Heart left ventricle (tissue), 16 donors: ENCODE data around the gene MIER3. TPM values are rescaled to one million over a fixed set of nuclear protein-coding genes. Genes with fewer than 3 reads are reported as not detected.
"Not testable (repeated sequence)": the region's sequence is repeated elsewhere in the genome, so short reads cannot be mapped to it uniquely, and the experiment has no call there.

ENCODE experiments used
- ATAC-seq, 4 donors: fragments of 200-7000 bp; cut with Tn5 transposase; one replicate each; pipeline ENCODE4 v1.9.1; 2020 to 2022; ENCODE audit warnings: moderate library complexity in 4 of 4, mild to moderate bottlenecking in 3 of 4, moderate number of reproducible peaks in 1 of 4
- DNase-seq, 5 donors: peaks; one replicate each; pipeline ENCODE4 v3.0.0-alpha.2; 2020
- H3K27ac ChIP-seq, 12 donors: fragments of 200-600 bp; sonication (generic) in 4 of 12; one replicate each; pipeline versions ENCODE4 v1.5.0 to v1.8.0; 2016 to 2022; ENCODE audit warnings: mild to moderate bottlenecking in 2 of 12
- H3K27me3 ChIP-seq, 9 donors: fragments of 200-600 bp; sonication (generic) in 2 of 9; one replicate each; pipeline versions ENCODE4 v1.5.1 to v1.8.0; 2016 to 2022; ENCODE audit warnings: mild to moderate bottlenecking in 3 of 9
- H3K36me3 ChIP-seq, 9 donors: fragments of 200-600 bp; sonication (generic) in 2 of 9; one replicate each; pipeline versions ENCODE4 v1.5.0 to v1.8.0; 2018 to 2022; ENCODE audit warnings: mild to moderate bottlenecking in 2 of 9
- H3K4me1 ChIP-seq, 12 donors: fragments of 200-600 bp; sonication (generic) in 4 of 12; one replicate each; pipeline versions ENCODE4 v1.5.0 to v1.8.0; 2016 to 2022; ENCODE audit warnings: mild to moderate bottlenecking in 3 of 12
- H3K4me3 ChIP-seq, 12 donors: fragments of 200-600 bp; sonication (generic) in 4 of 12; one replicate each; pipeline versions ENCODE4 v1.5.0 to v1.8.0; 2017 to 2022; ENCODE audit warnings: mild to moderate bottlenecking in 9 of 12, moderate library complexity in 4 of 12
- H3K9me3 ChIP-seq, 12 donors: fragments of 200-600 bp; sonication (generic) in 4 of 12; one replicate each; pipeline versions ENCODE4 v1.5.0 to v1.8.0; 2016 to 2022; ENCODE audit warnings: mild to moderate bottlenecking in 1 of 12
- CTCF ChIP-seq, 12 donors: fragments of 200-600 bp; sonication (generic) in 4 of 12; IDR thresholded peaks; one replicate each; pipeline versions ENCODE4 v1.5.0 to v1.8.0; 2018 to 2022; ENCODE audit warnings: antibody characterized with exemption in 12 of 12, mild to moderate bottlenecking in 5 of 12
- POLR2A ChIP-seq, 2 donors: fragments of 450-650 bp; IDR thresholded peaks; one replicate each; pipeline ENCODE4 v1.6.1; 2017; ENCODE audit warnings: antibody characterized with exemption in 2 of 2, mild to moderate bottlenecking in 2 of 2, moderate library complexity in 2 of 2
- WGBS, 4 donors: extraction: QIAGEN DNeasy Blood & Tissue Kit in 2 of 4; methylation state at CpG; one replicate each; pipeline versions ENCODE4 v1.1.5 to v1.1.7; 2013 to 2018; 5-methylcytosine and 5-hydroxymethylcytosine counted together
- intact Hi-C, 10 donors: fragments of 100-400 bp; cut with DNase I; formaldehyde crosslinking; loops; one replicate each; pipeline versions ENCODE4 v1.11.1 to v1.14.2; 2022
- polyA plus RNA-seq, 2 donors: library from polyadenylated mRNA; stranded (reverse); fragments of 200-250 nt; gene quantifications; one replicate each; pipeline ENCODE4 v1.2.3, GENCODE V29; 2013
- total RNA-seq, 9 donors: library from RNA; depleted of rRNA in 2 of 9; stranded (reverse); fragments of >200 nt in 2 of 9; fragmentation: NEBNext Ultra II Directional in 3 of 9; extraction: Animal tissue kit (Norgen Biotek cat#: 25700) in 3 of 9; gene quantifications; one replicate each; pipeline versions ENCODE4 v1.1.0 to v1.2.4, GENCODE V29; 2016 to 2023
- donor health status: ischemic (EF 13 %, LVEDD 7.1; RV severe dilation, severe dysfunction).
- donor health status: healthy with polysubstance abuse.
- donor health status: DM: no; HTN: yes; CAD: no.
- donor health status: DM: no; HTN: no; CAD: no.
- donor health status: ischemic (EF 25% LVEDD 6.9; RV normal size, moderate dysfunction).
- donor health status: ischemic (EF 25% LVEDD 5.7; RV mildly dilated, moderate dysfunction).
- donor health status: healthy.
- donor health status: DM: yes; HTN: yes; CAD: no.
- donor health status: ischemic (EF 35%, LVEDD 5.7; RV mildly dilated, moderate dysfunction).
- donor health status: nonischemic (EF 11% LVEDD 7.7; RV severe dilation, severe dysfunction).
- donor health status: DM: yes; HTN: yes; CAD: no.
- donor health status: PGD.
- donor health status: ischemic (EF 29% LVEDD 5.4; RV normal size, mild dysfunction).
- donor health status: nonischemic (EF 23%, LVEDD 6.1; RV moderate dilation, normal function).

MIER3 gene
- total and polyA plus RNA-seq, 11 donors: 3.9 to 15.5 (median 10.6) TPM

GRCh38 chr5:56979968-56980367 lies 28.0 kb upstream of the MIER3 start:
- WGBS, 4 donors: 66 to 82% (median 75%) methylated on average over 13 of the region's 13 CpGs
- H3K27me3 ChIP-seq: peaks cover 0 to 5% (median 0%) of the 10 kb centered on the region in 9 donors
- no peak for ATAC-seq

GRCh38 chr5:56979526-56979925 lies 27.6 kb upstream of the MIER3 start:
- ATAC-seq, H3K36me3 ChIP-seq, H3K9me3 ChIP-seq, H3K4me3 ChIP-seq, DNase-seq, H3K27me3 ChIP-seq, H3K4me1 ChIP-seq, H3K27ac ChIP-seq, intact Hi-C loops: not testable (repeated sequence)
- 38 to 60% (median 43%) methylated on average over 5 of the region's 5 CpGs for WGBS, 4 donors

More at GRCh38 chr5:56979968-56980367, 28.0 kb upstream of the MIER3 start:
- no peaks in the 10 kb centered on the region for H3K36me3 ChIP-seq
- no peak for TF ChIP-seq POLR2A (IDR thresholded peaks at IDR 0.05)
- TF ChIP-seq CTCF (IDR thresholded peaks at IDR 0.05): no peak
- H3K27ac ChIP-seq: no peak overlapping the region
- intact Hi-C loops: no loop called here
- H3K4me1 ChIP-seq: no peaks in the 10 kb centered on the region
- no peak overlapping the region for H3K4me3 ChIP-seq
- no peak for DNase-seq
- H3K9me3 ChIP-seq: no peaks in the 10 kb centered on the region

- no peak for ATAC-seq
- intact Hi-C loops: no loop called here
- no peaks in the 10 kb centered on the region for H3K9me3 ChIP-seq
- TF ChIP-seq POLR2A (IDR thresholded peaks at IDR 0.05): no peak
- no peak for TF ChIP-seq CTCF (IDR thresholded peaks at IDR 0.05)
- H3K27ac ChIP-seq: no peak overlapping the region
- no peak overlapping the region for H3K4me3 ChIP-seq
- WGBS, 4 donors: 80 to 86% (median 83%) methylated on average over 2 of the region's 2 CpGs
- no peaks in the 10 kb centered on the region for H3K4me1 ChIP-seq
- peaks cover 0 to 5% (median 2%) of the 10 kb centered on the region in 9 donors for H3K27me3 ChIP-seq
- H3K36me3 ChIP-seq: no peaks in the 10 kb centered on the region
- no peak for DNase-seq
Measured at GRCh38 chr5:56977822-56978221, 25.9 kb upstream of the MIER3 start.

- intact Hi-C loops: no loop called here
Measured at GRCh38 chr5:56977021-56977420, 25.1 kb upstream of the MIER3 start.

More at GRCh38 chr5:56977021-56977420, 25.1 kb upstream of the MIER3 start:
- no peak overlapping the region for H3K4me3 ChIP-seq
- no peak for ATAC-seq
- WGBS, 4 donors: 84 to 93% (median 92%) methylated on average over 3 of the region's 3 CpGs
- H3K9me3 ChIP-seq: no peaks in the 10 kb centered on the region
- TF ChIP-seq POLR2A (IDR thresholded peaks at IDR 0.05) (no peak), CTCF (IDR thresholded peaks at IDR 0.05) (no peak)
- peaks cover 0 to 5% (median 2%) of the 10 kb centered on the region in 9 donors for H3K27me3 ChIP-seq
- H3K27ac ChIP-seq: no peak overlapping the region
- no peak for DNase-seq
- no peaks in the 10 kb centered on the region for H3K36me3 ChIP-seq
- H3K4me1 ChIP-seq: no peaks in the 10 kb centered on the region
